Measurements from ENCODE around the gene PADI3.

GRCh38 chr1:17301767-17302166 lies 52.9 kb downstream of the PADI3 start:
- no peak for TF ChIP-seq POLR2AphosphoS5 (IDR thresholded peaks at IDR 0.05)
- no peak for TF ChIP-seq CTCF (IDR thresholded peaks at IDR 0.05)
- no peak for TF ChIP-seq EP300 (IDR thresholded peaks at IDR 0.05)
- no peak for TF ChIP-seq POLR2A (IDR thresholded peaks at IDR 0.05)
